Spleen (tissue), 3 donors: ENCODE measurements around the gene LRCH4.
"Not testable (repeated sequence)": the region's sequence is repeated elsewhere in the genome, so short reads cannot be mapped to it uniquely, and the experiment has no call there.

Experiments
- POLR2A ChIP-seq, 3 donors: fragments of 450-650 bp; IDR thresholded peaks; one replicate each; pipeline ENCODE4 v1.5.1; 2017; ENCODE audit warnings: antibody characterized with exemption in 3 of 3, mild to moderate bottlenecking in 1 of 3
- POLR2AphosphoS5 ChIP-seq, 3 donors: sonication (generic); formaldehyde crosslinking; IDR thresholded peaks; one replicate each; pipeline ENCODE4 v1.5.1; 2017; ENCODE audit warnings: antibody characterized with exemption in 3 of 3

GRCh38 chr7:100548446-100548845 lies 37.5 kb downstream of the LRCH4 start:
- TF ChIP-seq POLR2A, POLR2AphosphoS5 (IDR thresholded peaks at IDR 0.05): not testable (repeated sequence)
